Natural killer cell (primary cell): ENCODE data around the gene SOX6. TPM values are rescaled to one million over a fixed set of nuclear protein-coding genes. Genes with fewer than 3 reads are reported as not detected.

ENCODE experiments used
- ATAC-seq, 3 donors: fragments of 150-1000 bp in 2 of 3; fragments of 200-7000 bp in 1 of 3; cut with Tn5 transposase; 1 replicate in 1 of 3; 2 replicates in 2 of 3; pipeline ENCODE4 v1.10.0; 2021; ENCODE audit warnings: mild to moderate bottlenecking in 2 of 3, moderate library complexity in 2 of 3
- DNase-seq, 2 donors: peaks; one replicate each; pipeline versions ENCODE4 v3.0.0 to v3.0.0-alpha.2; 2013 to 2021; ENCODE audit warnings: mixed read lengths in 1 of 2
- H3K27ac ChIP-seq: one replicate; pipeline ENCODE4 v1.5.1; 2013; ENCODE audit warnings: mild to moderate bottlenecking, low read length
- H3K27me3 ChIP-seq: one replicate; pipeline ENCODE4 v1.6.1; 2013; ENCODE audit warnings: low read length; ENCODE audit not compliant: control insufficient read depth, insufficient read depth
- H3K36me3 ChIP-seq: one replicate; pipeline ENCODE4 v1.6.1; 2013; ENCODE audit warnings: low read length; ENCODE audit not compliant: control insufficient read depth, insufficient read depth
- H3K4me1 ChIP-seq: one replicate; pipeline ENCODE4 v1.6.1; 2013; ENCODE audit warnings: low read length; ENCODE audit not compliant: control insufficient read depth, insufficient read depth
- H3K4me3 ChIP-seq: one replicate; pipeline ENCODE4 v1.5.1; 2013; ENCODE audit warnings: low read length
- H3K9me3 ChIP-seq: one replicate; pipeline ENCODE4 v1.6.1; 2013; ENCODE audit warnings: low read length; ENCODE audit not compliant: control insufficient read depth, insufficient read depth
- H3K27ac Mint-ChIP-seq, 2 donors: one replicate each; pipeline ENCODE4 v1.8.0; 2022; ENCODE audit warnings: mild to moderate bottlenecking in 2 of 2, mixed read lengths in 2 of 2, moderate library complexity in 1 of 2
- H3K27me3 Mint-ChIP-seq, 2 donors: one replicate each; pipeline ENCODE4 v1.8.0; 2022; ENCODE audit warnings: low read depth in 2 of 2, mixed read lengths in 2 of 2
- H3K36me3 Mint-ChIP-seq: one replicate; pipeline ENCODE4 v1.8.0; 2022; ENCODE audit warnings: mixed read lengths
- H3K4me1 Mint-ChIP-seq, 2 donors: one replicate each; pipeline ENCODE4 v1.8.0; 2022; ENCODE audit warnings: mixed read lengths in 2 of 2
- H3K4me3 Mint-ChIP-seq: one replicate; pipeline ENCODE4 v1.8.0; 2022; ENCODE audit warnings: mild to moderate bottlenecking, moderate library complexity, mixed read lengths
- H3K9me3 Mint-ChIP-seq, 2 donors: one replicate each; pipeline ENCODE4 v1.8.0; 2022; ENCODE audit warnings: mixed read lengths in 2 of 2
- CTCF ChIP-seq: fragments of 200-600 bp; IDR thresholded peaks from one replicate; pipeline ENCODE4 v1.8.0; 2022; ENCODE audit warnings: antibody characterized with exemption
- WGBS: methylation state at CpG from one replicate; pipeline ENCODE4 v1.1.7; 2013; ENCODE audit warnings: missing lambda C conversion rate; ENCODE audit not compliant: insufficient coverage; 5-methylcytosine and 5-hydroxymethylcytosine counted together
- intact Hi-C: fragments of 100-400 bp; cut with micrococcal nuclease; formaldehyde crosslinking; loops from one replicate; pipeline ENCODE4 v1.14.2; 2022
- total RNA-seq, 4 donors: library from RNA; stranded (reverse); fragments of 120-200 nt in 1 of 4; gene quantifications; one replicate each; pipeline versions ENCODE4 v1.2.3 to v1.2.4, GENCODE V29; 2013 to 2022

The SOX6 gene
- total RNA-seq, 3 donors from 2014 or later (not counting 1 experiment from before 2014, with no cell fraction given), result 0.27 TPM; not detected in 2

DNA sequence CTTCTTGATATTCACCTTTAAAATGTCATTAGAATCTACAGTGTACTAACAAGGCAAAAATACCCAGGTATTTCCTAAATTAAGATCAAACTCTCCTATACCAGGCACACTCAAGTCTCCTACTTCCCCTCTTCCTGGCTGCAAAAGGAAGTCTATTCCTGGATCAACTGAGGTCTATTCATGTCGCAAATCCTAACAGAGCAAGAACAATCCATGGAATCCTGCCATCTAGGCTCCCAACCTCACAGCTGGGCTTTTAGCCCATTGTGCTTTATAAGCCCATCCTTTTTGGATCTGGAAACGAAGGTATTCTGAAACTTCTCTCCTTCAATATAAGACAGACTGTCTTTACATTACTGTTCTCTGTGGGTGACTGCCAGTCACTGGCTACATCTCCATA is 161.8 kb downstream of the SOX6 start:
- Histone ChIP-seq H3K4me3 (no peak overlapping the region), H3K36me3 (no peaks in the 10 kb centered on the region), H3K27ac (no peak overlapping the region), H3K9me3 (no peaks in the 10 kb centered on the region), H3K4me1 (no peaks in the 10 kb centered on the region), H3K27me3 (no peaks in the 10 kb centered on the region)
- TF ChIP-seq CTCF, result no peak
- H3K4me3 Mint-ChIP-seq, result no peak overlapping the region
- no peaks in the 10 kb centered on the region for H3K36me3 Mint-ChIP-seq
- H3K27ac Mint-ChIP-seq, result no peak overlapping the region
- H3K9me3 Mint-ChIP-seq, result no peaks in the 10 kb centered on the region
- DNase-seq (no peak), ATAC-seq (no peak)
- H3K4me1 Mint-ChIP-seq, result no peaks in the 10 kb centered on the region
- no peaks in the 10 kb centered on the region for H3K27me3 Mint-ChIP-seq
- intact Hi-C loops, result no loop called here
- WGBS, result 90% methylated on average over 2 of the region's 2 CpGs

DNA sequence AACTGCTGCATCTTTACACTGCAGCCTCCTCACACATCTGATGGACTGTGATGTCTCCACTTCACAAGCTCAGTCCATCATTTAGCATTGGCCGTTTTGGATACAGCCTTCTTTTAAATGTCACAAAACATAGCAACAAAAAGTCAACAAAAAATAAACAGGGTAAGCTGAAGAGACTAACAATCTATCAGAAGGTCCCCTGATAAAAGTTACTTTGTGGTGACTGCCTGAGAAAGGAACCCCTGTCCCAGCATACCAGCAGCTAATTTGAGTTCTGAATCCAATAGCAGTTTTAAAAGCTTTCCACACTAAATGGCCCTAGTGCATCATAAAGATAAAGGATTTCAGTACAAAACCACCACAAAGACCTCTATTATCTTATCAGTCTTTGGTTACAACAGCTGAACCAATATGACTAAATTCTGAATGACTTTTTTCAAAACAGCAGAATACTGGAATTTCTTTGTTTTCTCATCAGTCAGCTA is 162.4 kb downstream of the SOX6 start:
- Mint-ChIP-seq H3K27ac (no peak overlapping the region), H3K4me3 (no peak overlapping the region), H3K4me1 (no peaks in the 10 kb centered on the region), H3K36me3 (no peaks in the 10 kb centered on the region), H3K27me3 (no peaks in the 10 kb centered on the region), H3K9me3 (peaks cover 0 to 3% of the 10 kb centered on the region in 2 donors)
- Histone ChIP-seq H3K4me1 (no peaks in the 10 kb centered on the region), H3K4me3 (no peak overlapping the region), H3K9me3 (no peaks in the 10 kb centered on the region), H3K27ac (no peak overlapping the region), H3K27me3 (no peaks in the 10 kb centered on the region), H3K36me3 (no peaks in the 10 kb centered on the region)
- no peak for TF ChIP-seq CTCF
- WGBS, result 63% methylated on average over 1 of the region's 1 CpG
- ATAC-seq, result no peak
- intact Hi-C loops, result no loop called here
- no peak for DNase-seq

- Histone ChIP-seq H3K4me3 (no peak overlapping the region), H3K36me3 (no peaks in the 10 kb centered on the region), H3K27ac (no peak overlapping the region), H3K9me3 (no peaks in the 10 kb centered on the region), H3K4me1 (no peaks in the 10 kb centered on the region), H3K27me3 (no peaks in the 10 kb centered on the region)
- WGBS, result 43% methylated on average over 4 of the region's 4 CpGs
- no peak for DNase-seq
- no peak overlapping the region for H3K27ac Mint-ChIP-seq
- H3K4me1 Mint-ChIP-seq, result no peaks in the 10 kb centered on the region
- H3K36me3 Mint-ChIP-seq, result no peaks in the 10 kb centered on the region
- no peak for ATAC-seq
- TF ChIP-seq CTCF, result no peak
- H3K27me3 Mint-ChIP-seq, result no peaks in the 10 kb centered on the region
- H3K4me3 Mint-ChIP-seq, result no peak overlapping the region
- peaks cover 0 to 3% of the 10 kb centered on the region in 2 donors for H3K9me3 Mint-ChIP-seq
- intact Hi-C loops, result no loop called here
Measured at GRCh38 chr11:16191868-16192240, 164.5 kb downstream of the SOX6 start.

- Mint-ChIP-seq H3K4me1 (no peaks in the 10 kb centered on the region), H3K36me3 (no peaks in the 10 kb centered on the region), H3K9me3 (peaks cover 0 to 3% of the 10 kb centered on the region in 2 donors), H3K4me3 (no peak overlapping the region), H3K27ac (no peak overlapping the region), H3K27me3 (no peaks in the 10 kb centered on the region)
- Histone ChIP-seq H3K36me3 (no peaks in the 10 kb centered on the region), H3K9me3 (no peaks in the 10 kb centered on the region), H3K4me3 (no peak overlapping the region), H3K4me1 (no peaks in the 10 kb centered on the region), H3K27ac (no peak overlapping the region), H3K27me3 (no peaks in the 10 kb centered on the region)
- intact Hi-C loops, result no loop called here
- DNase-seq (no peak), ATAC-seq (no peak)
- no peak for TF ChIP-seq CTCF
- 67% methylated on average over 5 of the region's 5 CpGs for WGBS
Measured at GRCh38 chr11:16191212-16191867, 165.0 kb downstream of the SOX6 start.
